SU-DHL-6 (cell line): ENCODE results near the gene MERTK.

Experiments
- H2AFZ ChIP-seq: fragments of 200-600 bp; sonication (generic); 2 replicates; pipeline ENCODE4 v1.6.1; 2014; ENCODE audit warnings: low read depth, mild to moderate bottlenecking, moderate library complexity, mixed read lengths, antibody characterized with exemption, low read length; ENCODE audit not compliant: severe bottlenecking
- H3F3A ChIP-seq: fragments of 200-600 bp; shearing (Covaris generic); 2 replicates; pipeline ENCODE4 v1.6.0; 2016; ENCODE audit warnings: antibody characterized with exemption, mild to moderate bottlenecking; ENCODE audit not compliant: insufficient read depth
- H3K27ac ChIP-seq: fragments of 200-600 bp; sonication (generic); 2 replicates; pipeline ENCODE4 v1.5.1; 2016; ENCODE audit warnings: low read depth, mild to moderate bottlenecking, low read length, moderate library complexity, mixed read lengths
- H3K27me3 ChIP-seq: fragments of 200-600 bp; sonication (generic), shearing (Covaris generic); 2 replicates; pipeline ENCODE4 v1.6.0; 2014; ENCODE audit warnings: mild to moderate bottlenecking, low read length
- H3K36me3 ChIP-seq: fragments of 200-600 bp; sonication (generic); 2 replicates; pipeline ENCODE4 v1.6.1; 2014; ENCODE audit warnings: mild to moderate bottlenecking, low read length, mixed read lengths
- H3K4me2 ChIP-seq: fragments of 300-600, 200-600 bp; shearing (Covaris generic), sonication (generic); 2 replicates; pipeline ENCODE4 v1.6.0; 2014; ENCODE audit warnings: low read length, low read depth, mild to moderate bottlenecking; ENCODE audit not compliant: poor library complexity, severe bottlenecking
- H3K4me3 ChIP-seq: fragments of 200-600 bp; sonication (generic); 2 replicates; pipeline ENCODE4 v1.5.1; 2014; ENCODE audit warnings: antibody characterized with exemption, low read length, mild to moderate bottlenecking, mixed read lengths; ENCODE audit not compliant: insufficient read depth, poor library complexity, severe bottlenecking
- H3K79me2 ChIP-seq: fragments of 200-600 bp; sonication (generic); 2 replicates; pipeline ENCODE4 v1.6.1; 2014; ENCODE audit warnings: mild to moderate bottlenecking, low read length, moderate library complexity; ENCODE audit not compliant: insufficient read depth
- H3K9ac ChIP-seq: fragments of 200-600 bp; sonication (generic); 2 replicates; pipeline ENCODE4 v1.7.0; 2014; ENCODE audit warnings: mild to moderate bottlenecking, low read length
- H3K9me2 ChIP-seq: fragments of 200-600 bp; sonication (generic); replicated peaks from 2 replicates; pipeline ENCODE4 v1.6.1; 2014; ENCODE audit warnings: low read length; ENCODE audit not compliant: insufficient read depth
- H3K9me3 ChIP-seq: fragments of 200-600 bp; sonication (generic); 2 replicates; pipeline ENCODE4 v1.6.1; 2014; ENCODE audit warnings: low read length, mixed read lengths; ENCODE audit not compliant: insufficient read depth
- H4K20me1 ChIP-seq: fragments of 200-600 bp; sonication (generic); 2 replicates; pipeline ENCODE4 v1.6.1; 2014; ENCODE audit warnings: low read depth, mild to moderate bottlenecking, antibody characterized with exemption, low read length, moderate library complexity, mixed read lengths
- EZH2phosphoT487 ChIP-seq: fragments of 200-600 bp; sonication (generic), shearing (Covaris generic); conservative IDR thresholded peaks from 2 replicates; pipeline ENCODE4 v1.6.1; 2018; ENCODE audit warnings: mild to moderate bottlenecking, antibody characterized with exemption, low read length, moderate library complexity, mixed read lengths
- TF ChIP-seq, protein P1 (sequence below): fragments of 200-600 bp; sonication (generic); IDR thresholded peaks from one replicate; pipeline ENCODE4 v1.5.1; 2017; ENCODE audit warnings: antibody characterized with exemption, mild to moderate bottlenecking, low read length, moderate library complexity; ENCODE audit not compliant: insufficient read depth, poor library complexity, severe bottlenecking

MERTK gene

DNA sequence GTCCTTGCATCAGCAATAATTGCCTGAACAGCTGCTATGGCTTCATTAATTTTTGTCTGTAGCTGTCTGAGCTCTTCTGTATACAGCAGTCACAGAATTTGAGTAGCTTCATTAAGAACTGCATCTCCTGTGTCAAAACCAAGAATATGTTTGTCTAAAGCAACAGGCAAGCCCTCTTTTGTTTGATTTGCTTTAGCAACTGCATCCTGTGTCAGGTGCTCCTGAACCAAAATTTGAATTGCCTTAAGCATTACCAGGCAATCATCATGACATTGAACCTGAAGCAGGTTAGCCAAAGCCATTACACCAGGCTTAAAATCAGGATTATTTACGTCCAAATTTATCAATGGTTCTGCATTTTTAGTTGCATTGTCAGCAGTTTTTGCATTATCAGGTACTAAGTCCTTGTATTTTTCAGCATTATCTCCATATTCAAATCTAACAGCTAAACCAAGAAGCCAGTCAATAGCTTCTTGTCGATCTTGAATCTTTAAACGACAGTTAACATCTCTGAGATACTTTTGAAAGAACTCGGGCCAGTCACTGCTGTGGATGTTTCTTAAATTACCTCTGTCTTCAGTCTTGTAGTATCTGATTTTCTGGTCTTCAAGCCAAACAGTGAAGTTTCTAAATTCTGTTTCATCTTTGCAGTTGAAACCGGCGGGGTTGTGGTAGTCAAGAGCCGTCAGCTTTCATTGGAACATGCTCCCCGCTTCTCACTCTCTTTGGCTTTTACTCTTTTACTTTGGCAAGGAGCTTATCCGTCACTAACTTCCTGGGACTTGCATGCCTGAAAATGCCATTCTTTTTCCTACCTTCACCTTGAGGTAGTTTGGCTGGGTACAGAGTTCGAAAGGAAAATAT lies 42.2 kb downstream of the MERTK start:
- Histone ChIP-seq H4K20me1 (no peaks in the 10 kb centered on the region), H3K9me2 (no peaks in the 10 kb centered on the region), H3K4me2 (no peak overlapping the region), H3K27ac (no peak overlapping the region), H3F3A (no peaks in the 10 kb centered on the region), H3K36me3 (no peaks in the 10 kb centered on the region), H3K9ac (no peak overlapping the region), H3K4me3 (no peak overlapping the region), H3K9me3 (no peaks in the 10 kb centered on the region), H2AFZ (no peak overlapping the region), H3K79me2 (no peaks in the 10 kb centered on the region), H3K27me3 (no peaks in the 10 kb centered on the region)
- no peak for TF ChIP-seq EZH2phosphoT487
- TF ChIP-seq, protein P1, sequence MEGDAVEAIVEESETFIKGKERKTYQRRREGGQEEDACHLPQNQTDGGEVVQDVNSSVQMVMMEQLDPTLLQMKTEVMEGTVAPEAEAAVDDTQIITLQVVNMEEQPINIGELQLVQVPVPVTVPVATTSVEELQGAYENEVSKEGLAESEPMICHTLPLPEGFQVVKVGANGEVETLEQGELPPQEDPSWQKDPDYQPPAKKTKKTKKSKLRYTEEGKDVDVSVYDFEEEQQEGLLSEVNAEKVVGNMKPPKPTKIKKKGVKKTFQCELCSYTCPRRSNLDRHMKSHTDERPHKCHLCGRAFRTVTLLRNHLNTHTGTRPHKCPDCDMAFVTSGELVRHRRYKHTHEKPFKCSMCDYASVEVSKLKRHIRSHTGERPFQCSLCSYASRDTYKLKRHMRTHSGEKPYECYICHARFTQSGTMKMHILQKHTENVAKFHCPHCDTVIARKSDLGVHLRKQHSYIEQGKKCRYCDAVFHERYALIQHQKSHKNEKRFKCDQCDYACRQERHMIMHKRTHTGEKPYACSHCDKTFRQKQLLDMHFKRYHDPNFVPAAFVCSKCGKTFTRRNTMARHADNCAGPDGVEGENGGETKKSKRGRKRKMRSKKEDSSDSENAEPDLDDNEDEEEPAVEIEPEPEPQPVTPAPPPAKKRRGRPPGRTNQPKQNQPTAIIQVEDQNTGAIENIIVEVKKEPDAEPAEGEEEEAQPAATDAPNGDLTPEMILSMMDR, result no peak

DNA sequence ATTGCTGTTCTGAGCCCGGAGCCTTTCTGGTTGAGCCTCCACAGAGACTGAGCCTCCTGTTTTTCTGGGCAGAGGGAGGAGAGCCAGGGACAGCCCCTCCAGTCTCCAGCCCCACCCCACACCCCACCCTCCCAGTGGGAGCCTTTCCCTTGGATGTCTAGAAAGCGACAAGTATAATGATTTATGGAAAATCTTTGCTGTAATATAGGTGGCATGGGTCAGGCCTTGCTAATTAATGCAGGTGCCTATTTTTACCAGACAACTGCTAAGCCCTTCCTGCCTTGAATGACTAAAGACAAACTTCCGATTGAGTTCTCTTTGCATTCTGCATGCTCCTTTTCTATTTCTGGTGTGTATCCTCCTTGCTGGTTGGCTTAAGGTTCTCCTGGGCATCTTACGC lies 43.1 kb downstream of the MERTK start:
- Histone ChIP-seq H3K27me3 (no peaks in the 10 kb centered on the region), H3K27ac (no peak overlapping the region), H3K4me2 (no peak overlapping the region), H3K9me3 (no peaks in the 10 kb centered on the region), H3K9ac (no peak overlapping the region), H2AFZ (no peak overlapping the region), H3K36me3 (no peaks in the 10 kb centered on the region), H3K9me2 (no peaks in the 10 kb centered on the region), H3K4me3 (no peak overlapping the region), H4K20me1 (no peaks in the 10 kb centered on the region), H3K79me2 (no peaks in the 10 kb centered on the region), H3F3A (no peaks in the 10 kb centered on the region)
- TF ChIP-seq, protein P1, result no peak
- no peak for TF ChIP-seq EZH2phosphoT487

DNA sequence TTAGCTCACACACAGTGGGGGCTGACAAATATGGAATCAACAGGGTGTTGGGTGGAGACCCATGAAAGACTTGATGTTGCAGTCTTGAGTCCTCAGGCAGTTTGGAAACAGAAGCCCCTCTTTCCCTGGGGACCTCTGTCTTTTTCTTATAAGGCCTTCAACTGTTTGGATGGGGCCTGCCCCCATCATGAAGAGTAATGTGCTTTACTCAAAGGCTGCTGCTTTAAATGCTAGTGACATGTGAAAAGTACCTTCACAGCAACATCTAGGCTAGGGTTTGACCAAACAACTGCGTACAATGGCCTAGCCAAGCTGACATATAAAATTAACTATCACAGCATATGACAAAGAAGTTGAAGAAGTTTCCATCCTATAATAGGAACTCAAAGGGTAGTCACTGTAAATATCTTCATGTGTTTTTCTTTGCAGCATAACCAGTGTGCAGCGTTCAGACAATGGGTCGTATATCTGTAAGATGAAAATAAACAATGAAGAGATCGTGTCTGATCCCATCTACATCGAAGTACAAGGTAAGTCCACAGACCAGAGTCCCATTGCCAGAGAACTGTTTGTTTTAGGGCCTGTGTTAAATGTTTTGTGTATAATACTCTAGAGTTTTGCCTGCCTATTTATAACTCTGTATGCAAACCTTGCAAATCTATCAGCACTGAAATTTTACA lies 46.3 kb downstream of the MERTK start:
- no peaks in the 10 kb centered on the region for H4K20me1 ChIP-seq
- H3K36me3 ChIP-seq, result no peaks in the 10 kb centered on the region
- TF ChIP-seq, protein P1, result no peak
- TF ChIP-seq EZH2phosphoT487, result no peak
- H3K9me3 ChIP-seq, result no peaks in the 10 kb centered on the region
- H3K4me2 ChIP-seq, result no peak overlapping the region
- H3F3A ChIP-seq, result no peaks in the 10 kb centered on the region
- no peaks in the 10 kb centered on the region for H3K79me2 ChIP-seq
- no peak overlapping the region for H2AFZ ChIP-seq
- no peaks in the 10 kb centered on the region for H3K27me3 ChIP-seq
- no peaks in the 10 kb centered on the region for H3K9me2 ChIP-seq
- no peak overlapping the region for H3K9ac ChIP-seq
- no peak overlapping the region for H3K4me3 ChIP-seq
- no peak overlapping the region for H3K27ac ChIP-seq
